Mammary epithelial cell (primary cell): ENCODE data around the gene FNDC3B.

ENCODE experiments used
- CTCF ChIP-seq, 2 donors: IDR thresholded peaks in 1 of 2; conservative IDR thresholded peaks in 1 of 2; 2 replicates each; pipeline ENCODE4 v1.5.1; 2011 to 2012; ENCODE audit warnings: inconsistent platforms in 2 of 2, low read length in 2 of 2, mild to moderate bottlenecking in 2 of 2, control low read depth in 1 of 2, low read depth in 1 of 2; ENCODE audit not compliant: insufficient read depth in 1 of 2; ENCODE audit errors: extremely low read depth in 1 of 2
- EZH2 ChIP-seq: IDR thresholded peaks from 2 replicates; pipeline ENCODE4 v1.6.1; 2012; ENCODE audit warnings: low read length, inconsistent platforms, borderline replicate concordance

GRCh38 chr3:172002512-172003078 is 36.8 kb upstream of the FNDC3B start:
- TF ChIP-seq CTCF (conservative IDR thresholded peaks at IDR 0.05 in 1 of 2, IDR thresholded peaks at IDR 0.05 in 1 of 2; ENCODE audit: extremely low read depth in 1 of 2, insufficient read depth in 1 of 2, low read depth in 1 of 2, low read length in 2 of 2) (no peak), EZH2 (no peak)
